Stomach (tissue), 4 donors: Measurements from ENCODE around the gene DNM3.

Experiments used
- CTCF ChIP-seq, 7 experiments: fragments of 450-650 bp in 4 of 7; fragments of 200-600 bp in 3 of 7; sonication (generic) in 3 of 7; IDR thresholded peaks; one replicate each; pipeline ENCODE4 v1.5.1; 2016 to 2019; ENCODE audit warnings: antibody characterized with exemption in 7 of 7, control low read depth in 2 of 7, mild to moderate bottlenecking in 1 of 7
- POLR2AphosphoS5 ChIP-seq, 3 donors: sonication (generic); formaldehyde crosslinking; IDR thresholded peaks; one replicate each; pipeline ENCODE4 v1.6.1; 2016; ENCODE audit warnings: antibody characterized with exemption in 3 of 3

DNA sequence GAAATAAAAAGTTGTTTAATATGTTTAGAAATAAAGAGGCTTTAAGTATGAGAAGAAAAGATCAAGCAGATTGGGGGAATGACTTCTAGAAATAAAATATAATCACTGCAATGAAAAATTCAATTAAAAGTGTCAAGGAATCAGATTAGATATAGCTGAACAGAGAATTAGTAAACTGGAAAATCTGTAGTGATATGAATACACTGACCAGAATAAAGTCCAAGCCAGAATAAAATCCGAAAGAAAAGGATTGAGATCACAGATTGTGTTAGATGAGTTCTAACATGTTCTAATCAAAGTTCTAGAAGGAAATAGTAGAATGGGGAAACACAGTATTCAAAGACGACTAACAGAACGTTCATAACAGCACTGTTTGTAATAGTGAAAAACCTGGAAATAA, 506.1 kb downstream of the DNM3 start:
- TF ChIP-seq CTCF (IDR thresholded peaks at IDR 0.05) = no peak
- TF ChIP-seq POLR2AphosphoS5 (IDR thresholded peaks at IDR 0.05) = no peak
